MM.1S (cell line): Measurements from ENCODE around the gene KDM4B.

Experiments used
- DNase-seq: peaks from one replicate; pipeline ENCODE4 v3.0.0-alpha.2; 2015
- H2AFZ ChIP-seq: fragments of 300-600 bp; sonication (generic); 2 replicates; pipeline ENCODE4 v1.6.0; 2016; ENCODE audit warnings: antibody characterized with exemption, low read length
- H3F3A ChIP-seq: fragments of 300-600 bp; sonication (generic); 2 replicates; pipeline ENCODE4 v1.6.1; 2016; ENCODE audit warnings: mild to moderate bottlenecking, antibody characterized with exemption, low read length, moderate library complexity, mixed read lengths; ENCODE audit not compliant: insufficient read depth
- H3K27ac ChIP-seq: fragments of 300-600 bp; sonication (generic); 2 replicates; pipeline ENCODE4 v1.5.1; 2016; ENCODE audit warnings: mild to moderate bottlenecking, low read length
- H3K27me3 ChIP-seq: fragments of 300-600 bp; sonication (generic); replicated peaks from 2 replicates; pipeline ENCODE4 v1.6.0; 2016; ENCODE audit warnings: low read length; ENCODE audit not compliant: insufficient read depth
- H3K36me3 ChIP-seq: fragments of 300-600 bp; sonication (generic); replicated peaks from 2 replicates; pipeline ENCODE4 v1.6.1; 2016; ENCODE audit warnings: mild to moderate bottlenecking, low read length, mixed read lengths; ENCODE audit not compliant: insufficient read depth
- H3K4me1 ChIP-seq: fragments of 300-600 bp; sonication (generic); 2 replicates; pipeline ENCODE4 v1.6.1; 2016; ENCODE audit warnings: low read length, mixed read lengths
- H3K4me2 ChIP-seq: fragments of 300-600 bp; sonication (generic); 2 replicates; pipeline ENCODE4 v1.6.0; 2016; ENCODE audit warnings: low read depth, low read length
- H3K4me3 ChIP-seq: fragments of 300-600 bp; sonication (generic); 2 replicates; pipeline ENCODE4 v1.5.1; 2016; ENCODE audit warnings: low read length, mixed read lengths
- H3K79me2 ChIP-seq: fragments of 300-600 bp; sonication (generic); 2 replicates; pipeline ENCODE4 v1.6.1; 2016; ENCODE audit warnings: mixed run types, low read length, mixed read lengths
- H3K9ac ChIP-seq: fragments of 300-600 bp; sonication (generic); 2 replicates; pipeline ENCODE4 v1.6.1; 2016; ENCODE audit warnings: low read length, mixed read lengths
- H3K9me2 ChIP-seq: fragments of 300-600 bp; sonication (generic); replicated peaks from 2 replicates; pipeline ENCODE4 v1.6.1; 2016; ENCODE audit warnings: mild to moderate bottlenecking, low read length, mixed read lengths; ENCODE audit not compliant: insufficient read depth
- H3K9me3 ChIP-seq: fragments of 300-600 bp; sonication (generic); replicated peaks from 2 replicates; pipeline ENCODE4 v1.6.1; 2016; ENCODE audit warnings: mild to moderate bottlenecking, low read length, mixed read lengths; ENCODE audit not compliant: insufficient read depth
- H4K20me1 ChIP-seq: fragments of 300-600 bp; sonication (generic); 2 replicates; pipeline ENCODE4 v1.6.1; 2016; ENCODE audit warnings: mild to moderate bottlenecking, low read length, moderate library complexity, mixed read lengths; ENCODE audit not compliant: insufficient read depth
- EZH2 ChIP-seq: fragments of 300-600 bp; sonication (generic); optimal IDR thresholded peaks from 2 replicates; pipeline ENCODE3; 2017; ENCODE audit warnings: low read depth, mild to moderate bottlenecking, antibody characterized with exemption, low read length, mixed read lengths
- EZH2phosphoT487 ChIP-seq: fragments of 300-600 bp; sonication (generic); IDR thresholded peaks from 2 replicates; pipeline ENCODE4 v1.6.1; 2018; ENCODE audit warnings: antibody characterized with exemption, low read length
- TF ChIP-seq, protein P1 (sequence below): fragments of 300-600 bp; sonication (generic); IDR thresholded peaks from 2 replicates; pipeline ENCODE4 v1.5.1; 2016; ENCODE audit warnings: antibody characterized with exemption, low read length, mixed read lengths

Gene KDM4B

DNA sequence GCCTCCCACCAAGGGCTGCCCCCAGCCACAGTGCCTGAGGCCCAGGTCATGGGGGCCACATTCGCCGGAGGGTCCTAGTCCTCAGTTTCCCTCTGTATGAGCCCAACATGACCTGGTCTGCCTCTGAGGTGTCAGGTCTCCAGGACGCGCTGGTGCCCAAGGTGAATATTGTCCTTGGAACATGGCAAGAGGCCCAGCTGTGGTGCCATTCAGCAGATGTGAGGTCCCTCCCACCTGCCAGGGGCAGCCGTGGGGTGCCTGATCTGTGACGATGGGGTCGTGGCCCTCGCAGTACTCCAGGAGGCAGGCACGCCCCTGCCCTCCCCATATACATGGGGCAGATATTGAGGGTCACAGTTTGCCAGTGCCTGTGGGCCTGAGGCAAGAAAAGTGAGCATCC, 151.9 kb downstream of the KDM4B start:
- H3K27ac ChIP-seq, result no peak overlapping the region
- no peaks in the 10 kb centered on the region for H3K36me3 ChIP-seq

DNA sequence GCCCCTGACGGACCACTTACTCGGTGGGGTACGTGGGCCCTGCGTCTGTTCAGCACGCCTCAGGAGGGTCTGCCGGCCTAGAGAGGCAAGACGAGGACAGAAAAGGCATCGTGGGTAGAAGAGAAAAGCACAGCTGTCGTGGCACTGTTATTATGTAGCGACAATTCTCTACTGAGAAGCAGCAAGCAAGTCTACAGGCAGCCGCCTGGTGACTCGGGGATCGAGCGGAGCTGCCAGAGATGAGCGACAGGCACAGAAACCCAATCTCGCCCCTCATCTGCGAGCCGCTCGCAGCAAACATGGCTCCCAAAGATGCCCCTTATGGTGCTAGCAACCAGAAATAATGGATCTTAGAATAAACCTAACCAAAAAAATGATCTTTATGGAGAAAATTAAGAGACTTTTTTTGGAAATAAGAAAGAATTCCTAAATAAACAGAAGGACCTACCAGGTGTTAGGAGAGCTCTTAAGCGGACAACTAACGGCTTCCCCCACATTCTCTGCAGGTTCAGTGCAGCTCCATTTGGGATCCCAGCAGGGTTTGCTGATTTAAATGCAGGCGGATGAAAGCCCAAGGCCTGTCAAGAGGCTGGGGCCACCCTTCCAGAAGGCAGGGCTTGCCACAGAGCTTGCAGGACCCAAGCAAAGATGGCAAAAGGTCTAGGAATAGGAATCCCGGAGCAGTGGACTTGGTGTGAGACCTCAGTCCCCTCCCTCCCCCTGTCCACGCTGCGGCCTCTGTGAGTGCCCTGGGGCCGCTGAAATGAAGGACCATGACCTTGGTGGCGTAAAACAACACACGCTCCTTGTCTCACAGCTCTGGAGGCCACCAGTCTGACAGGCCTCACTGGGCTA, 152.6 kb downstream of the KDM4B start:
- no peak overlapping the region for H3K4me2 ChIP-seq
- no peaks in the 10 kb centered on the region for H3F3A ChIP-seq
- H3K36me3 ChIP-seq, result no peaks in the 10 kb centered on the region
- H3K27ac ChIP-seq, result no peak overlapping the region
- no peaks in the 10 kb centered on the region for H4K20me1 ChIP-seq
- no peak overlapping the region for H2AFZ ChIP-seq
- TF ChIP-seq, protein P1, sequence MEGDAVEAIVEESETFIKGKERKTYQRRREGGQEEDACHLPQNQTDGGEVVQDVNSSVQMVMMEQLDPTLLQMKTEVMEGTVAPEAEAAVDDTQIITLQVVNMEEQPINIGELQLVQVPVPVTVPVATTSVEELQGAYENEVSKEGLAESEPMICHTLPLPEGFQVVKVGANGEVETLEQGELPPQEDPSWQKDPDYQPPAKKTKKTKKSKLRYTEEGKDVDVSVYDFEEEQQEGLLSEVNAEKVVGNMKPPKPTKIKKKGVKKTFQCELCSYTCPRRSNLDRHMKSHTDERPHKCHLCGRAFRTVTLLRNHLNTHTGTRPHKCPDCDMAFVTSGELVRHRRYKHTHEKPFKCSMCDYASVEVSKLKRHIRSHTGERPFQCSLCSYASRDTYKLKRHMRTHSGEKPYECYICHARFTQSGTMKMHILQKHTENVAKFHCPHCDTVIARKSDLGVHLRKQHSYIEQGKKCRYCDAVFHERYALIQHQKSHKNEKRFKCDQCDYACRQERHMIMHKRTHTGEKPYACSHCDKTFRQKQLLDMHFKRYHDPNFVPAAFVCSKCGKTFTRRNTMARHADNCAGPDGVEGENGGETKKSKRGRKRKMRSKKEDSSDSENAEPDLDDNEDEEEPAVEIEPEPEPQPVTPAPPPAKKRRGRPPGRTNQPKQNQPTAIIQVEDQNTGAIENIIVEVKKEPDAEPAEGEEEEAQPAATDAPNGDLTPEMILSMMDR, result no peak
- no peak for TF ChIP-seq EZH2
- TF ChIP-seq EZH2phosphoT487, result no peak
- no peaks in the 10 kb centered on the region for H3K9me2 ChIP-seq
- no peaks in the 10 kb centered on the region for H3K4me1 ChIP-seq
- no peak overlapping the region for H3K9ac ChIP-seq
- no peaks in the 10 kb centered on the region for H3K9me3 ChIP-seq
- no peak for DNase-seq
- H3K27me3 ChIP-seq, result no peaks in the 10 kb centered on the region
- H3K79me2 ChIP-seq, result no peaks in the 10 kb centered on the region
- H3K4me3 ChIP-seq, result no peak overlapping the region

More for the DNA sequence above, 151.9 kb downstream of the KDM4B start:
- Histone ChIP-seq H3K9ac (no peak overlapping the region), H3K27me3 (no peaks in the 10 kb centered on the region), H3K9me3 (no peaks in the 10 kb centered on the region), H3F3A (no peaks in the 10 kb centered on the region), H3K79me2 (no peaks in the 10 kb centered on the region), H4K20me1 (no peaks in the 10 kb centered on the region), H3K9me2 (no peaks in the 10 kb centered on the region), H2AFZ (no peak overlapping the region), H3K4me1 (no peaks in the 10 kb centered on the region), H3K4me2 (no peak overlapping the region), H3K4me3 (no peak overlapping the region)
- TF ChIP-seq EZH2, result no peak
- TF ChIP-seq, protein P1, result no peak
- TF ChIP-seq EZH2phosphoT487, result no peak
- no peak for DNase-seq

DNA sequence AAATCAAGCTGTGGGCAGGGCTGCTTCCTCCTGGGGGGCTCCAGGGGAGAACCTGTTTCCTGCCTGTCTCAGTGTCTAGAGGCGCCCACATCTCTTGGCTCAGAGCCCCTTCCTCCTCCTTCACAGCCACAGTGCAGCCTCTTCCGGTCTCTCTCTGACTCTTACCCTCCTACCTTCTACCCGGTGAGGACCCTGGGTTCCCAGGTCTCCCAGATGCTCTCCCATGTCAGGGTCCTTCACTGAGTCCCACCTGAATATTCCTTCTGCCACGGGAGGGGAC, 153.1 kb downstream of the KDM4B start:
- no peak overlapping the region for H3K4me2 ChIP-seq
- H3K4me3 ChIP-seq, result no peak overlapping the region
- H3K36me3 ChIP-seq, result no peaks in the 10 kb centered on the region
- no peaks in the 10 kb centered on the region for H3K9me2 ChIP-seq
- no peaks in the 10 kb centered on the region for H3K4me1 ChIP-seq
- H4K20me1 ChIP-seq, result no peaks in the 10 kb centered on the region
- H3K9me3 ChIP-seq, result no peaks in the 10 kb centered on the region
- H2AFZ ChIP-seq, result no peak overlapping the region
- H3F3A ChIP-seq, result no peaks in the 10 kb centered on the region
- no peak overlapping the region for H3K9ac ChIP-seq
- no peaks in the 10 kb centered on the region for H3K79me2 ChIP-seq
- H3K27me3 ChIP-seq, result no peaks in the 10 kb centered on the region
- DNase-seq, result no peak
- TF ChIP-seq, protein P1, result no peak
- no peak for TF ChIP-seq EZH2
- no peak overlapping the region for H3K27ac ChIP-seq
